GM12801 (cell line): ENCODE data around the gene OSR1.

Experiments
- CTCF ChIP-seq: IDR thresholded peaks from one replicate; pipeline ENCODE4 v1.5.1; 2011; ENCODE audit warnings: control low read depth; ENCODE audit not compliant: insufficient read length; ENCODE audit errors: extremely low read depth

OSR1 gene

GRCh38 chr2:19358242-19359020 is at the start of gene OSR1:
OSR1 (minus strand) TSS chr2:19358623; CDS start chr2:19353805, 4,818 bp downstream.
- TF ChIP-seq CTCF, result no peak

GRCh38 chr2:19403785-19404184 is 45.4 kb upstream of the OSR1 start:
- no peak for TF ChIP-seq CTCF

- no peak for TF ChIP-seq CTCF
Measured at GRCh38 chr2:19392191-19392590, 33.8 kb upstream of the OSR1 start.

GRCh38 chr2:19380532-19380931 is 22.1 kb upstream of the OSR1 start:
- TF ChIP-seq CTCF, result no peak

GRCh38 chr2:19378939-19379338 is 20.5 kb upstream of the OSR1 start:
- no peak for TF ChIP-seq CTCF

GRCh38 chr2:19377717-19378116 is 19.3 kb upstream of the OSR1 start:
- no peak for TF ChIP-seq CTCF

- TF ChIP-seq CTCF, result no peak
Measured at GRCh38 chr2:19373352-19373751, 14.9 kb upstream of the OSR1 start.
